Activated CD4-positive, alpha-beta T cell treated with anti-CD3 and anti-CD28 coated beads, Interleukin-2, amount 50 U/mL, for 1 hour (primary cell): ENCODE results near the gene LEF1.

ENCODE experiments used
- DNase-seq: peaks from one replicate; pipeline ENCODE4 v3.0.0-alpha.2; 2020

Gene LEF1

GRCh38 chr4:108168671-108169523 is at the start of gene LEF1:
Gene LEF1, minus strand, starts transcription at chr4:108168932. Its CDS starts 1,165 bp downstream, at chr4:108167767.
- DNase-seq, result peak; percentile 74

GRCh38 chr4:108216510-108216909 is 47.8 kb upstream of the LEF1 start:
- no peak for DNase-seq

GRCh38 chr4:108215055-108215454 is 46.3 kb upstream of the LEF1 start:
- no peak for DNase-seq

- DNase-seq, result no peak
Measured at GRCh38 chr4:108213723-108214122, 45.0 kb upstream of the LEF1 start.

GRCh38 chr4:108213308-108213707 is 44.6 kb upstream of the LEF1 start:
- DNase-seq, result no peak

- DNase-seq, result no peak
Measured at GRCh38 chr4:108210989-108211835, 42.5 kb upstream of the LEF1 start.

GRCh38 chr4:108209489-108209888 is 40.8 kb upstream of the LEF1 start:
- no peak for DNase-seq

- no peak for DNase-seq
Measured at GRCh38 chr4:108205859-108206258, 37.1 kb upstream of the LEF1 start.

- no peak for DNase-seq
Measured at GRCh38 chr4:108204518-108204917, 35.8 kb upstream of the LEF1 start.

- DNase-seq, result no peak
Measured at GRCh38 chr4:108203377-108203776, 34.6 kb upstream of the LEF1 start.

GRCh38 chr4:108201774-108202173 is 33.0 kb upstream of the LEF1 start:
- no peak for DNase-seq

- no peak for DNase-seq
Measured at GRCh38 chr4:108199881-108200280, 31.1 kb upstream of the LEF1 start.

- no peak for DNase-seq
Measured at GRCh38 chr4:108193886-108194672, 25.3 kb upstream of the LEF1 start.

GRCh38 chr4:108192935-108193334 is 24.2 kb upstream of the LEF1 start:
- no peak for DNase-seq

- no peak for DNase-seq
Measured at GRCh38 chr4:108192056-108192455, 23.3 kb upstream of the LEF1 start.

GRCh38 chr4:108191269-108191914 is 22.7 kb upstream of the LEF1 start:
- no peak for DNase-seq

GRCh38 chr4:108188770-108189169 is 20.0 kb upstream of the LEF1 start:
- DNase-seq, result no peak

GRCh38 chr4:108185252-108185651 is 16.5 kb upstream of the LEF1 start:
- DNase-seq, result no peak

GRCh38 chr4:108184453-108185049 is 15.8 kb upstream of the LEF1 start:
- no peak for DNase-seq

GRCh38 chr4:108181704-108182103 is 13.0 kb upstream of the LEF1 start:
- DNase-seq, result no peak

- DNase-seq, result no peak
Measured at GRCh38 chr4:108180513-108180912, 11.8 kb upstream of the LEF1 start.

- no peak for DNase-seq
Measured at GRCh38 chr4:108175966-108176365, 7.2 kb upstream of the LEF1 start.
